Body of pancreas (tissue), 4 donors: Measurements from ENCODE around the gene GRIA3.

Experiments used
- POLR2A ChIP-seq, 3 donors: fragments of 450-650 bp; IDR thresholded peaks; one replicate each; pipeline ENCODE4 v1.6.1; 2016; ENCODE audit warnings: antibody characterized with exemption in 3 of 3, mild to moderate bottlenecking in 2 of 3
- TF ChIP-seq, protein P1 (sequence below), 7 experiments: fragments of 450-650 bp in 4 of 7; fragments of 200-600 bp in 3 of 7; sonication (generic) in 3 of 7; IDR thresholded peaks; one replicate each; pipeline ENCODE4 v1.5.1; 2016 to 2019; ENCODE audit warnings: antibody characterized with exemption in 7 of 7

DNA sequence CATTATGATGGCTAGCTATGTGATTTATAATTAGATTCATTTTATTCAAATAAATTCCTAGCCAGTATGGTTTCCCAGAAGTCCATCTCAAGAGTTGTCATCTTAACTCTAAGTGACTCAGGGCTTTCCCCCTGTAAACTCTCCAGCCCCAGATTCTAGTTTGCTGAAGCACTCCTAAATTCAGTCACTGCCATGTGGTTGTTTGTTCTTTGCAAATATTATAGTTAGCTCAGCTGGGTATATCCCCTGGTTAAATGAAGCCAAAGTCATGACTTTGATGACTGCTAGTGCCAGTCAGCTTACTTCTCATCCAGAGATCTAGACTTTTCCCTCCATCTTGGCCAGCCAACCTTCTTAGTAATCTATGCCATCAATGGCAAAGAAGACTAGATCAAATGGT lies 126.0 kb downstream of the GRIA3 start:
- TF ChIP-seq, protein P1, sequence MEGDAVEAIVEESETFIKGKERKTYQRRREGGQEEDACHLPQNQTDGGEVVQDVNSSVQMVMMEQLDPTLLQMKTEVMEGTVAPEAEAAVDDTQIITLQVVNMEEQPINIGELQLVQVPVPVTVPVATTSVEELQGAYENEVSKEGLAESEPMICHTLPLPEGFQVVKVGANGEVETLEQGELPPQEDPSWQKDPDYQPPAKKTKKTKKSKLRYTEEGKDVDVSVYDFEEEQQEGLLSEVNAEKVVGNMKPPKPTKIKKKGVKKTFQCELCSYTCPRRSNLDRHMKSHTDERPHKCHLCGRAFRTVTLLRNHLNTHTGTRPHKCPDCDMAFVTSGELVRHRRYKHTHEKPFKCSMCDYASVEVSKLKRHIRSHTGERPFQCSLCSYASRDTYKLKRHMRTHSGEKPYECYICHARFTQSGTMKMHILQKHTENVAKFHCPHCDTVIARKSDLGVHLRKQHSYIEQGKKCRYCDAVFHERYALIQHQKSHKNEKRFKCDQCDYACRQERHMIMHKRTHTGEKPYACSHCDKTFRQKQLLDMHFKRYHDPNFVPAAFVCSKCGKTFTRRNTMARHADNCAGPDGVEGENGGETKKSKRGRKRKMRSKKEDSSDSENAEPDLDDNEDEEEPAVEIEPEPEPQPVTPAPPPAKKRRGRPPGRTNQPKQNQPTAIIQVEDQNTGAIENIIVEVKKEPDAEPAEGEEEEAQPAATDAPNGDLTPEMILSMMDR (IDR thresholded peaks at IDR 0.05) = no peak
- TF ChIP-seq POLR2A (IDR thresholded peaks at IDR 0.05) = no peak
